Measurements from ENCODE around the gene CD300LB. TPM values are rescaled to one million over a fixed set of nuclear protein-coding genes. Genes with fewer than 3 reads are reported as not detected.
"Not testable (repeated sequence)": the region's sequence is repeated elsewhere in the genome, so short reads cannot be mapped to it uniquely, and the experiment has no call there.

The CD300LB gene
- polyA plus RNA-seq, 12 donors = 0.07 to 0.83 (median 0.14) TPM; not detected in 3

- no peak for DNase-seq
Measured at GRCh38 chr17:74525781-74526288, 5.4 kb downstream of the CD300LB start.

GRCh38 chr17:74525465-74525725 is 5.9 kb downstream of the CD300LB start:
- no peak for DNase-seq

- DNase-seq = no peak
Measured at GRCh38 chr17:74524653-74525464, 6.4 kb downstream of the CD300LB start.

DNA sequence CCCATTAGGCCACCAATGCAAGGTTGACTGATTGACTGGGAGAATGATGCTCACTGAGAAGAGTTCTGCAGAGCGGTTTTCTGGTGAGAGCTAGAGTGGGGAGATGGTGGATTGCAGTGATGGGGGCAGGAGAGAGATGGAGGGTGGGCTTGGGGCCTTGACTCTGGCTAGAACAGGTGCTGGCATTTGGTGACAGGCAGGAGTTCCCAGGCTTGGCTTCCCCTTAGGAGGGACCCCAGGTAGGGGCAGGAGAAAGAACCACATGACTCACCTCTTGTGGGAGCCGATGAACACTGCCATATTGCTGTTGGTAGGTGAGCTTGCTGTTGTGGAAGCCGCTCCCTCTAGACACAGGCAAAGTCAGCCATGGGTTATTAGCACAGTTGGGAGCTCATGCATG is 8.0 kb downstream of the CD300LB start:
- DNase-seq = no peak

DNA sequence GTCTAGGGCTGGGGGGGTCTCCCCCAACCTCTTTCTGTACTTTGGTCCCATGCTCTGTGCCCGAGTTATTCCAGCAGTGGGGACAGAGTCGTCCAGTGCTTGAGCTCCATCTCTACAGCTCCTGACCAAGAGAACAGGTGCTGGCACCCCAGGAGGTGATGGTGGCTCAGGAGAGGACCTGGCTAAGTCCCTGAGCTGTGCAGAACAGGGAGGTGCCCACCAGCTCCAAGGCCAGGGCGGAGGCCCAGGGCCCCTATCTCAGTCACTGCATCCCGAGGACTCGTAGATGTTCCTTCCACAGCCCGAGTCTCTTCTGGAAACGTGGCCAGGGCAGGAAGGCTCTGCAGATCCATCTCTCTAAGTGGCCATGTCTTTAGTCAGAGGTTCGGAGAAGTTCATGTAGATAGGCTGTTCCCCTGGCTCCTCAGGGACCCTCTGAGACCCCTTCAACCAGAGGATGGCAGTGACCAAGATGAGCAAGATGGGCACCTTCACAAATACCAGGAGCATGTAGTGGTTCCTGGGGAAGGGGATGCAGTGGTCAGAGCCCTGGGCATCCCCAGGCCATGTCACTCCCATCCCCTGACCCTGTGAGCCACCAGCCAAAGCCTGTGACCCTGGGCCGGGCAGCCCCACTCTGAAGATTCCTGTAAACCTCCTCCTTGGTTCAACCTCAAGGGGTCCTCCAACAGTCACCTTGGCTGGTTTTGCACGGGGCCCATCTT is 8.7 kb downstream of the CD300LB start:
- DNase-seq = no peak

DNA sequence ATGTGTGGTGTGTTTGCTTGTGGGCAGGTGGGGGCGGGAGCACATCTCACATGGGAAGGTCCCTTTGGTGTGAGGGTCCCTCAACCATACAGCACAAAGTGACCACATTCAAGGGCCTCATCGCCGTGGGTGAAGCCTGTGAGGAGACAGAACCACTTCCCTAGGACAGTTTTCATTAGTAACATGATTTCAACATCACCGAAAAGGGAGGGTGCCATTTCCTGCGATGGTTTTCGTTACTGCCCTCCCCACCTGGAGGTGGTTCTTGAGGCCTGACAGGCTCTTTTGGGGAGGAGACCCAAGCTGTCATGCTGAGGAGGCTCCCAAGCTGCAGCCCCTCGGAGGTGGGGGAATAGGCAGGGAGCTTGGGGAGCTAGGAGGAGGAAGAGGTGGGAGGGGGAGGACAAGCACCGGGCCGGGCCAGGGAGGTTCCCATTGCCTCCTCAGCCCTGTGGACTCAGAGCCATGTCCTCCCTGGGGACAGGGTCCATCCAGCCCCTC is 9.5 kb downstream of the CD300LB start:
- no peak for DNase-seq

DNA sequence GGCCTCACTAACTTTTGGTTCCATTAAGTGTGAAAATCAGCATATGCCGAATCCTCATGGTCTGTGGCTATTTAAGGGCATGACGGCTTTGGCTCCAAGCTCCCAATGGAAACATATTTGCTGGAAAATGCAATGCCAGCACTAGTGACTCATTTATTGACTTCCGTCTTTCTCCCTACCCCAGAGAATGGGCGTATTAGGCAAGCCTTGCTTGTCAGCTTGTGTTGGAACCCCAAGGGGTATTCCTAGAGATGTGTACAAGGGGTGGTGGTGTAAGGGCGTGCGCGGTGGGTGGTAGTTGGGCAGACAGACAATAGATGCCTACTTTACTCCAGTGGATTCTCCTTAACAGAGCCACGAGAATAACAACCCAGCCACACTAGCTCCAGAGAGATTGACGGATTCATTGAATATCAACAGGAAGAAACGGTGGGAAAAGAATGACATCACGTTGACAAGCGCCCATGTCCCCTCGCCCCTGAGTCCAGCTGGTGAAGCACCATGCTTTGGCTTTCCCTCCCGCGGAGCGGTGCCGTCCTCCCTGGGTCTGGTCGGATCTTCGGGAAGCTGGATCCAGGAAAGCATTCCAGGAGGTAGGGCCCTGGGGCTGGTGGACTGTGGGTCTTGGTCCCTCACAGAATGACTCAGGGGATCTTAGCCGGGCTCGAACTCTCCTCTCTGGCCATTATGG is 10.3 kb downstream of the CD300LB start:
- DNase-seq = no peak

- DNase-seq = no peak
Measured at GRCh38 chr17:74520016-74520434, 11.2 kb downstream of the CD300LB start.

DNA sequence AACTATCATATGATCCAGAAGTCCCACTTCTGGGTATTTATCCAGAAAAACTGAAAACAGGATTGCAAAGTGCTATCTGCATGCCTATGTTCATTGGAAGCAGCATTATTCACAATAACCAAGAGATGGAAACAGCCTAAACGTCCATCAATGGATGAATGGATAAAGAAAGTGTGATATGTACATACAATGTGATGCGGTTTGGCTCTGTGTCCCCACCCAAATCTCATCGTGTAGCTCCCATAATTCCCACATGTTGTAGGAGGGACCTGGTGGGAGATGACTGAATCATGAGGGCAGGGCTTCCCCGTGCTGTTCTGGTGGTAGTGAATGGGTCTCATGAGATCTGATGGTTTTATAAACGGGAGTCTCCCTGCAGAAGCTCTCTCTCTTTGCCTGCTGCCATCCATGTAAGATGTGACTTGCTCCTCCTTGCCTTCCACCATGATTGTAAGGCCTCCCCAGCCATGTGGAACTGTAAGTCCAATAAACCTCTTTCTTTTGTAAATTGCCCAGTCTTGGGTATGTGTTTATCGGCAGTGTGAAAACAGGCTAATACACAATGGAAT is 12.8 kb downstream of the CD300LB start:
- not testable (repeated sequence) for DNase-seq

DNA sequence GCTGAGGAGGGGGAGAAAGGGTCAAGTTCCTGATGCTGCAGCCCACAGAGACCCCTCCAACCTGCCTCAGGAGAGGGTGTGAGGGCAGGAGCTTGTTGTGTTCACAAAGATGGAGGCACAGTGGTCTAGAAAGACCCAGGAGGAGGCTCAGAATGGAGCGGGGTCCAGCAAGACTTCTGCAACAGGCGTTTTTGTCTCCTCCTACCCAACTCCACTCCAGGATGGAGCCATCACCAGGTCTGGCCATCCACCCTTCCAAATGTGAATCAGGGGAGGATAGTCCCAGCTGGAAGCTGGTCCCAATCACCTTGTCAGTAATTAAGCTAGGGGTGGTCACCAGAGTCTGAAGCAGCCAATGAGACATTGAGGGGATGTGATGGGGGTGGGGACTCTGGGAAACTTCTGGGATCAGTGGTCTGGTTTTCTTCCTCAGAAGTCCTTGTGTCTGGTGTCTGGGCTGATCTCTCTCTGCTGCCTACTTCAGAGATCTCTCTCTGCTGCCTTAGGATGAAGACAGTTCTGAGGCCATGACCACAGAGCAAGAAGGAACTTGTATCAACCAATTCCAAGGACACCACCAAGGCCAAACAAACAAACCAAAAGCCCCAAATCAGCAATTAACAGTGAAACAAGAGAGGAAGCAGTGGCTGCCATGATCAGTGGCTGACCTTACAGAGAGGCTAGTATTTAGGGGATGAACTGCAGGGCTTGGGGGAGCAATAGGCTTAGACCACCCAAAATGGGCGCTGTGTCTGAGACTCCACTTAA is 14.5 kb downstream of the CD300LB start:
- DNase-seq = no peak

DNA sequence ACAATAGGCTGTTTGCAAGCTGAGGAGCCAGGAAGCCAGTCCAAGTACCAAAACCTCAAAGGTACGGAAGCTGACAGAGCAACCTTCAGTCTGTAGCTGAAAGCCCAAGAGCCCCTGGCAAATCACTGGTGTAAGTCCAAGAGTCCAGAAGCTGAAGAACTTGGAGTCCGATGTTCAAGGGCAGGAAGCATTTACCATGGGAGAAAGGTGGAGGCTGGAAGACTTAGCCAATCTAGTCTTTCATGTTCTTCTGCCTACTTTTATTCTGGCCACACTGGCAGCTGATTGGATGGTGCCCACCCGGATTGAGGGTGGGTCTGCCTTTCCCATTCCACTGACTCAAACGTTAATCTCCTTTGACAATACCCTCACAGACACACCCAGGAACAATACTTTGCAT is 15.3 kb downstream of the CD300LB start:
- DNase-seq = no peak

DNA sequence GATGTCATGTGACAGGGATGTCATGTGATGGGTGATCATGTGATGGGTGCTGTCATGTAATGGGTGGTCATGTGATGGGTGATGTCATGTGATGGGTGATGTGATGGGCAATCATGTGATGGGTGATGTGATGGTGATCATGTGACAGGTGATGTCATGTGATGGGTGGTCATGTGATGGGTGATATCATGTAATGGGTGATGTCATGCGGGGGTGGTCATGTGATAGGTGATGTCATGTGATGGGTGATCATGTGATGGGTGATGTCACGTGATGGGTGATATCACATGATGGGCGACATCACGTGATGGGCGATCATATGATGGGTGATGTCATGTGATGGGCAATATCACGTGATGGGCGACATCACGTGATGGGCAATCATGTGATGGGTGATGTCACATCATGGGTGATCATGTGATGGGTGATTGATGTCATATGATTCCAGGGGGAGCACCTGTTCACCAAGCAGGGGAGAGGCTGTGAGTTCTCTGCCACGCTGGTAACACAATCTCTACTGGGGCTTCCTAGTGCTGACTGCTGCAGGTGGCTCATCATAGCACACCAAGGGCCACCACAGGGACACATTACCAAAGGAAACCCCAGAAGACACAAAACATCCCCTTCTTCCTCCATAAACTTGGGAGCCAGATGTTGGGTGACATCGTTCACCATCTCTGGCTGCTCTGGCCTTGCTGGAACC is 16.5 kb downstream of the CD300LB start:
- no peak for DNase-seq

DNA sequence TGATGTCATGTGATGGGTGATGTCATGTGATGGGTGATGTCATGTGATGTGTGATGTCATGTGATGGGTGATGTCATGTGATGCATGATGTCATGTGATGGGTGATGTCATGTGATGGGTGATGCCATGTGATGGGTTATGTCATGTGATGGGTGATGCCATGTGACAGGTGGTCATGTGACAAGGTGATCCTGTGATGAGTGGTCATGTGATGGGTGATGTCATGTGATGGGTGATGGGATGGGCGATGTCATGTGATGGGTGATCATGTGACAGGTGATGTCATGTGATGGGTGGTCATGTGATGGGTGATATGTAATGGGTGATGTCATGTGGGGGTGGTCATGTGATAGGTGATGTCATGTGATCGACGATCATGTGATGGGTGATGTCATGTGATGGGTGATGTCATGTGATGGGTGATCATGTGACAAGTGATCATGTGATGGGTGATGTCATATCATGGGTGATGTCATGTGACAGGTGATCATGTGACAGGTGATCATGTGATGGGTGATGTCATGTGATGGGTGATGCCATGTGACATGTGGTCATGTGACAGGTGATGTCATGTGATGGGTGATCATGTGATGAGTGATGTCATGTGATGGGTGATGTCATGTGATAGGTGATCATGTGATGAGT is 17.2 kb downstream of the CD300LB start:
- no peak for DNase-seq

- no peak for DNase-seq
Measured at GRCh38 chr17:74512624-74513091, 18.6 kb downstream of the CD300LB start.

DNA sequence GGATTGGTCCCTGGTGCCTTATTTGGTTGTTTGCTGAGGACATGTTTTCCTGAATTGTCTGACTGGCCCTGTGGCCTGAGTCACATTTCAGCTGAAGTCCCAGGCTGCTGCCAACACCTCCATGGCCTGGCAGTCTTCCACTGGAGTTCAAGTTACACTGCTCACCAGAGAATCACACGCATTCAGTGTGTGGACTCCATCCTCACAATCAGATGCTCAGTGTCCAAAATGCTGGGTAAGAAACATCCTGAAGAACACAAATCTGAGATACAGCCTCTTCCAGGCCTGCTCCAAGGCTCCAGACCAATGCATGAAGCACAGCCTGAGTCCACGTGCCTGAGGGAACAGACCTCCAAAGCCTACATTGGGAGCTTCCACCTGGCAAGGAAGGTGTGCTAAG is 19.2 kb downstream of the CD300LB start:
- no peak for DNase-seq

DNA sequence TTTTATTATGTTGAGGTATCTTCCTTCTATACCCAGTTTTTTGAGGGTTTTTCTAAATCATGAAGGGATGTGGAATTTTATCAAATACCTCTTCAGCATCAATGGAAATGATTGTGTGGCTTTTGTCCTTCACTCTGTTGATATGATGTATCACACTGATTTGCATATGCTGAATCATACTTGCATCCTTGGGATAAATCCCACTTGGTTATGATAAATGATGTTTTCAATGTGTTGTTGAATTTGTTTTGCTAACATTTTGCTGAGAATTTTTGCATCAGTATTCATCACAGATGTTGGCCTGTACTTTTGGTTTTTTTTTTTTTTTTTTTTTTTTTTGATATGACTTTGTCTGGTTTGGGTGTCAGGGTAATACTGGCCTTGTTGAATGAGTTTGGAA is 23.1 kb downstream of the CD300LB start:
- no peak for DNase-seq

- DNase-seq = not testable (repeated sequence)
Measured at GRCh38 chr17:74503949-74504348, 27.3 kb downstream of the CD300LB start.

- DNase-seq = no peak
Measured at GRCh38 chr17:74502861-74503260, 28.4 kb downstream of the CD300LB start.

- DNase-seq = no peak
Measured at GRCh38 chr17:74499992-74500391, 31.3 kb downstream of the CD300LB start.

DNA sequence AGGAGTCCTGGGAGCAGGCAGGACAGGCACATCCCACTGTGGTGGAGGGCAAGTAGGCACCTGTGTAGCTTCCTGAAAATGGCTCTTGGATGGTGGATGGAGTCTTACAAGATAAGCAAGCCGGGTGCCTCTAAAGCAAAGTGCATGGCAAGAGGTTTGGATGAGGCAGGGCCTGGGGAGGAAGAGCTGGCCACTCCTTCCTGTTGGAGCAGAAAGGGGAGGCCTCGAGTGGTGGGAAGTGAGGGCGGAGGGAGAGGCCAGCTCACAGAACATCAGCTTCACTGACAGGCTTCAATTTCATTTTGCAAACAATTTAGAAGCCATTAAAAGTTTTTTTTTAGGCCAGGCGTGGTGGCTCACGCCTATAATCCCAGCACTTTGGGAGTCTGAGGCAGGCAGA is 33.8 kb downstream of the CD300LB start:
- no peak for DNase-seq
